AG20443 (cell line): ENCODE results near the gene CREBL2.

Source experiments
- DNase-seq: peaks from one replicate; pipeline ENCODE4 v3.0.0; 2012; ENCODE audit warnings: low spot score, mixed read lengths

Gene CREBL2

DNA sequence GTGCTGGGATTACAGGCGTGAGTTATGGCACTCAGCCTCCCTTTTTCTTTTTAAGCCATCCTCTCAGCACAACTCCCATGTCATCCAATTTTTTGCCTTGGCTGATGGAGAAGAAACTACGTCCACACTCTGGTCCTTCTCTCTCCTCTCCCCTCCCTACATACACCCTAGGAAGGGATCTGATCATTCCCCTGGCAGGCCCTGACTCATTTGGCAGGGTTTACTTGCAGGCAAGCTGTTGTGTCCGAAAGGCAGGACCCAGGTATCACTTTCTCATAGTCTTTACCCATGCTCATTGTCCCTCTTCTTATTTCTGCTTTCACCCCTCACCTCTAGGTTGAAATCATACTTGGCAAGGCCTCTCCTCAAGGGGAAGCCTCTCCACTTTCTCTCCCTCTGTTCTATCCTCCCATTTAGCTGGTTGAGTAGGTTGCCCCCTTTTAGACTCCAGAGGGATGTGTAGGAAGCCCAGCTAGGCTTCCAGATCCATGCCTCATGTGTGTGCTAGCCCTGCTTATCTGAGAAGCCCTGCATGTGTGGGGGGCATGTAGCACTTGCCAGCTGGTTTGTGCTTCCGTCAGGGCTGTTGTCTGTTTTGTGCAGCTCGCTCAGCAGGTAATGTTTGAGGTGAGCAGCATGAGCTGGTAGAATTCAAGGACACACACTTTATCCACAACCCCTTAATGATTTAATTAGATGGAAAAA, 69.5 kb downstream of the CREBL2 start:
- DNase-seq: no peak

DNA sequence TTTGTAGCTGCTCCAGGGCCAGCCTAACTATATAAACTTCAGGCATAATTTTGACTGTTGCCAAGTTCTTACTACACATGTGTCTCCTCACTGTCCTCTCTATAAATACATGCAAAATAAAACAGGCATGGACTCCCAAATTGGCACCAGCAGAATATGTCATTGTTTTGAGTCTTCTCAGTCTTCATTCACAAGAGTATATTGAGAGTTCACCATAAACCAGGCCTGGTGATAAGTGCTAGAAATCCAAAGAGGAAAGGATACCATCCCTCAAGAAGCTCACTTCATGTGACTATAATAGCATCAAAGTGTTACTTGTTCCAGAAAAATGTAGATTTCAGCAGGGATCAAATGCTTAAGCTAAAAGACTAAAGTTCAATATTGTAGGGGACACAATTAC, 70.6 kb downstream of the CREBL2 start:
- no peak for DNase-seq

DNA sequence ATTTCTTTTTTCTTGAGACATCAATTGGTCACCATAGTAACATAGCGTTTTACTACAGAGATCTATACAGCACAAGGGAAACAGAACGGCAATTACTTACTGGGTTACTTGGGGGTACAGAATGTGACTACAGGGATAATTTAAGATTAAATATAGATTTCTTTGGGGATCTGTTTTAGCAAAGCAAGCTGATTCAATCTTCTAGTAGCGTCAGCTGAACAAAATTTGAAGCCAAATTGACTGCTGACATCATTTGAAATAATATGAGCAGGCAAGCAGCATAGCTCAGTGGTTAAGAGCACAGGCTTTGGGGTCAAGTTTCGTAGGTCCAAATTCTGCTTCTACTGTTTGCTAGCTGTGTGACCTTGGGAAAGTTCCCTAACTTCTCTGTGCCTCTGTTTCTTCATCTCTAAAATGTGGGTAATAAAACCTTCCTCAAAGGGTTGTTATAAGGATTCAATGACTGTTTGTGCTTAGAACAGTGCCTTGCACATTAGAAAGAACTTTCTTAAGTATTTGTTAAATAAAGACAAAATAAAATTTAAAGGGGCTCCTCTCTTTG, 71.5 kb downstream of the CREBL2 start:
- no peak for DNase-seq

DNA sequence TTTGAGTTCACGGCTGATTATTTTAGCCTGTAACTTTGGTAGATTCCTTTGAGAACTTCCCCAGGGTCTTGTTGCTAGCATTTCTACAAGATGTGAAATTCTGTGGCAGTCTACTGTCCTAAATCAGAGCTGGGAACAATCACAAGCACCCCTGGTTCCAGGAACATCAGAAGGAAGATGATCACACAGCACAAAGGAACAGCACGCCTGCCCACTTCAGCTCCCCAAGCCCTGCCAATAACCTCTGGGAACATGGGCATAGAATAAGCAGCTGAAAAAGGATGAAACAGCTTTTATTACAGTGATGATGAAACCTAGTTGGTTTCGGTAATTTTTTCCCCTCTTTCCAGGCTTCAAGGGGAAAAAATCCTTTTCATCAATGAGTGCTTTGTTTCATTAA, 72.0 kb downstream of the CREBL2 start:
- no peak for DNase-seq

DNA sequence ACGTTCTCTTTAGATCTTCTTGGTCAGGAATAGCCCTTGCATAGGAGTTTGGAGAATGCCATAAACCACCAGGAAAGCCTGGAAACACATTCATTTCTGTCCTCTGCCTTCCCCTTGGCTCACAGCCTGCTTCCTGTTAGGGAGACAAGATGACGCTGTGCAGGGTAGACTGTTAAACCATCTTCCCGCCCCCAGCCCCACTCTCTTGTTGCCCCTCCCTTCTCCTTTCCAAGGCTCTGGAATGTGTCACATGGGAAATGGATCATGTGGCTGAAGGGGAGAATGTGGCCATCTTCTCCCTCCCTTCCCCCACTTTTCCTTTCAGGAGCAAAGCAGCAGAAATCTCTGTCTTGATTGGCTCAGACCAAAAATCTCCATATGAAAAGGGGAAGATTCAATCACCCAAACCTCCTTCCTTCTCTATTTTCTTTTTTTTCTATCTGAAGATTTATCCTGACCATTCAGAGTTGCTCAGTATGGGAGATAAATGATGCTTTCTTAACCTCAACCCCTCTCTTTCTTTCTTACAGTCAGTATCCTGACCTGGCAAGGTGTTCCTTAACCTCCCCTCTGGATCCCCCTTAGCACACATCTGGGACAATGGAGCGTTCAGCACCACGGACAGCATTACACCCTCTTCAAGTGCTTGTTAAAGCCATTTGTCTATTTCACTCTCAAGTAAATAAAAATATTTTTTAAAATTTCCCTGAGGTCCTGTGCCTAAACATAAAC, 72.9 kb downstream of the CREBL2 start:
- peak; percentile 32 for DNase-seq

DNA sequence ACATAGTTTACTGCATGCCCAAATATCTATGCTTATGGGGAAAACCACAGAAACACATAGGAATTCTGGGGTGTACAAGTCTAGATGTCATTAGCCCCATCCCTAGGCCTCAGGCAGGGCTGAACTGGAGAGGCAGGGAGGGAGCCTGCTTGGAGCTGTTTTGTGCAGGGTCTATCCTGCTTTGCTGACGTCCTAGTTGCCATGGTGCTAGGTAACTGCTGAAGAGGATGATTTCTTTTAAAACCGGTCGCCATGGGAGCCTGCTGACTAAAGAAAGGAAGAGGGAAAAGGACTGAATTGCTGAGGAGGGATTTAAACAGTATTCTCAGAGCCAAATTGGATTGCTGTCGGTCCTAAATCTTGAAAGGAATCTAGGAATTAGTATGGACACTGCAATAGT, 73.6 kb downstream of the CREBL2 start:
- DNase-seq: no peak

DNA sequence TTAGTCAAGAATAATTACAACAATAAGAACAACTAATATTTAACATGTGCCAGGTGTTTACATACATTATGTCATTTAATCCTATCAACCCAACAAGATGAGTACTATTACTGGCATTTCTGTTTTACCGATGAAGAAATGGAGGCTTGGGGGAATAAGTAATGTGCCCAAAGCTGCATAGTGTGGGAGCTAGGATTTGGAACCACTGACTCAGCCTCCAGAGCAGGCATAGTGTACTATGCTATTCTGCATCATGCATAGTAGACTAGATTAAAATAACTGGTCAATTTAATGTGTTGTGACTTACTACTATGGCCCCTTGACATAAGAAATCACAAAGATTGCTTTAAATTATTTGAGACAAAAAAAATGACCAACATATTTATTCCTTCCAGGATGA, 74.8 kb downstream of the CREBL2 start:
- DNase-seq: peak; percentile 16

DNA sequence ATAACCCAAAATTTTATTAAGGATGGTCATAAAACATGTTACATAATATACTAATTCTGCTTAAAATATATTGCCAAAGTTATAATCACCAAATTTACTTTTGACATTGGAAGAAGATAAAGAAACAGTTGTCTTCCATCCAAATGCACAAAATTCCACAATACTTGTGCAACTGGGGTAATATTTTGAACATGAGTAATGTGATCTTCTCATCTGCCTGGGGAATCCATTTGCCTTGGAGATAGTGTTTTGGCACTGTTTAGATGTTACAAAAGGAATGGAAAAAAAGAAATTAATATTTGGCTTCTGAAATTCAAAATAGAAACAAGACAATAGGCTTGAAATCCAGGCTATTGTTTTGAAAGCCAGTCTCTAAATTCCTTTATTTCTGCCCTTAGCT, 75.2 kb downstream of the CREBL2 start:
- DNase-seq: peak; percentile 66

DNA sequence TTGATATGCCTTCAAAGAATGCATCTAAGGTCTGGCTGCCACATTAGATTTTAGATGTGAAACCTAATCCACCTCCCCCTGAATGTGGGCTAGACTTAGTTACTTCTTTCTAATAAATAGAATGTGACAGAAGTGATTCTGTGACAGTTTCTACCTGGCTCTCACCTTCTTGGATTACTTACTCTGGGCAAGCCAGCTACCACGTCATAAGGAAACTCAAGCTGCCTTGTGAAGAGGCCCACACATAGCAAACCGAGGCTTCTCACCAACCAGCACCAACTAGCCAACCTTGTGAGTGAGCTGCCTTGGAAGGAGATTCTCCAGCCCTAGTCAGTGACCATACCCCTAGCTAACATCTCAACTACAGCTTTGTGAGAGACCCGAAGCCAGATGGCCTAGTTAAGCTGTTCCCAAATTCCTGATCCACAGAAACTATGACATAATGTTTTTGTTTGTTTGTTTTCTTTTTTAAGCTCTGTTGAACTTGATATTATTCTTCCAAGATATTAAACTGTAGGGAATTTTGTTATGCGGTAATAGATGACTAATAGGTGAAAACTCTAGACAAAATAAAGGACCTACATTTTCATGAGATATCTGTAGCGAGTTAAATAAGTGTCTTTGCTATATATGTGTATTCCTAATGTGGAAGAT, 78.1 kb downstream of the CREBL2 start:
- no peak for DNase-seq

DNA sequence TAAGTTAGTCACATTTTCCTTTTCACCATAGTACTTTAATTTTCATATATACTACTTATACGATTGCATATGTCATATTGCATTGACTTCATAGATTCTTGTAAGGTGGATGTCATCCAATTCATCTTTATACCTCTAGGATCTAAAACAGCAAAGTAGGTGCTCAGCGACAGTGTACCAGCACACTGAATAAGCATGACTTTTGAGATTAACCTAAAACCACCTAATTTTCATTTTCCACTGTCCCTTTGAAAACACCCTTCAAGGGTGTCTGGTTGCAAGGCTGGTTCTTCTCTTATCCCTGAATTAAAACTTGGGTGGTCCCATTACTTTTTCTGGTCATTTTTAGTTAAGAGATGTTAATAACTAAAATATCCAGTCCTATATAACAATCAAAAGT, 79.9 kb downstream of the CREBL2 start:
- DNase-seq: no peak

DNA sequence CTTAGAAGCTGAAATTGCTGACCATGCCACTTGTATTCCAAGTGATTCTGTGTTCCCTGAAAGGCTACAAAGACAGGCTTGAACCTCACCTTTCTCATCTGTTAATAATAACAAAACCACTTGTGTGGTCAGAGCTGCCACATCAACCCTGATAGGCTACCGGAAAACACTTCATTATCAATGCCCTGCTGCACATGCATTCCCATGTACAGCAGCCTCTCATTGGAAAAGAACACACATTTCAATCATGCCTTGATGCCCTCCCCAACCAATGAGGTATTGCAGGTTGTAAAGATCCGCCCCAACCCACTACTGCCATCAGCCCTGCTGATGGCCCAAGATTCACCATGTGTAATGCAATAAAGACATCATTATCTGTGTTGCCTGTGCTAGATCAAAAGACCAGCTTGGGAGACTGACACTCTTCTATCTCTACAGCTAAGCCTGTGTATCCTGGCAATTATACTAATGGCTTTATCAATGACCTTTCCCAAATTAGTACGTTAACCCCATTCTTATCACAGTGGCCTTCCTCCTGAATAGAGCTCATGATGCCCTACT, 81.5 kb downstream of the CREBL2 start:
- DNase-seq: no peak
